Immature natural killer cell (primary cell): ENCODE measurements around the gene KRTAP5-10. TPM values are rescaled to one million over a fixed set of nuclear protein-coding genes. Genes with fewer than 3 reads are reported as not detected.

Source experiments
- polyA plus RNA-seq, 3 donors: library from polyadenylated mRNA; unstranded; fragments of 300-500 nt; fragmentation: Illumina TruSeq; gene quantifications; one replicate each; pipeline ENCODE4 v1.2.3, GENCODE V29; 2021

KRTAP5-10 gene
- polyA plus RNA-seq, 3 donors from 2014 or later, result not detected

Other genes starting within 250 kb of the KRTAP5-10 start
- 10 to 100 TPM; 10.2 to 15.1 (median 15.0) TPM for gene DHCR7, start 117.2 kb upstream of the KRTAP5-10 start, polyA plus RNA-seq
- 10 to 100 TPM; 35.1 to 48.0 (median 37.1) TPM for gene NADSYN1, start 112.4 kb upstream of the KRTAP5-10 start, polyA plus RNA-seq
- gene KRTAP5-7, start 38.3 kb upstream of the KRTAP5-10 start, polyA plus RNA-seq, result not detected
- not detected for gene KRTAP5-8, start 27.5 kb upstream of the KRTAP5-10 start, polyA plus RNA-seq
- not detected for gene KRTAP5-9, start 17.1 kb upstream of the KRTAP5-10 start, polyA plus RNA-seq
- gene KRTAP5-11, start 17.3 kb downstream of the KRTAP5-10 start, polyA plus RNA-seq, result not detected